ENCODE data around the gene CADM1. TPM values are rescaled to one million over a fixed set of nuclear protein-coding genes. Genes with fewer than 3 reads are reported as not detected.

CADM1 gene
- total and polyA plus RNA-seq, 10 of the 15 experiments (the other 5 are each of a cell fraction or from before 2014, with no cell fraction given) = 0.03 to 0.48 (median 0.15) TPM; not detected in 3

DNA sequence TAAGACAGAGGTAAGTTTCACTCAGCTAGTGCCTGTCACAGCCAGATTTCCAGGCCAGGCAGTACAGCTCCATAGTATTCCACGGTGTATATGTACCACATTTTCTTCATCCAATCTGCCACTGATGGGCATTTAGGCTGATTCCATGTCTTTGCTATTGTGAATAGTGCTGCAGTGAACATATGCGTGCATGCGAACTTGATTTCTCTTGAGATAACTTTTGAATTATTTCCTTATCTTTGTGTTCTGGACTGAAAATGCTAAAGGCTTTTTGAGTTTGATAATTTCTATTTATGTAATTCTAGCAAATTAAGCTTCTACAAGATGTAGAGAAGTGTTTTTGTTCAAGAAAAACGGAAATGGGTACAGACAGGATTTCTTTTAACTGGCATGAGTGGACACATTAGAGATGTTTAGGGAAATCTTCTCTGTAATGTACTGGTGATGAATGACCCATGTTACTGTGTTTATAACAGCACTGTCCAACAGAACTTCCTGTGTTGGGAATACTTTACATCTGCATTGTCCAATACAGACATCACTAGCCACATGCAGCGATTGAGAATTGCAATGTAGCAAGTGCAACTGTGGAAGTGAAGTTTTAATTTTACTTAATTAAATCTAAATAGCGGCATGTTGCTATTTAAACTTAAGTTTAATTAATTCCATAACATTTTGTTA lies 151.3 kb downstream of the CADM1 start:
- H3K27ac ChIP-seq (ENCODE audit: control insufficient read depth, insufficient read depth) = no peak overlapping the region
- no peak overlapping the region for H3K9ac ChIP-seq (ENCODE audit: control insufficient read depth, insufficient read depth, low read length)
- no peaks in the 10 kb centered on the region for H3K79me2 ChIP-seq (ENCODE audit: control insufficient read depth, insufficient read depth, low read length)
- intact Hi-C loops (cut with micrococcal nuclease; ENCODE audit: unreplicated experiment) (no loop called here), in situ Hi-C loops (cut with MboI) (no loop called here)
- FAIRE-seq = no peak
- no peak for DNase-seq (ENCODE audit: low read depth, low spot score)
- H3K4me3 ChIP-seq = no peak overlapping the region
- H2AFZ ChIP-seq (ENCODE audit: control insufficient read depth, low read depth, low read length) = no peak overlapping the region
- no peak for ATAC-seq
- SMC1A ChIA-PET (ENCODE audit: uncharacterized antibody, unreplicated experiment) = no interaction called here
- CTCF ChIA-PET = no interaction called here
- POLR2A ChIA-PET = no interaction called here
- no peaks in the 10 kb centered on the region; a peak in 1 of 4 replicates for H3K27me3 ChIP-seq (replicated peaks in 1 of 2; ENCODE audit: control insufficient read depth in 2 of 2, insufficient read depth in 2 of 2, low read length in 1 of 2)
- no TSS peak for BruUV-seq (replicated peaks)
- no peaks in the 10 kb centered on the region for H4K20me1 ChIP-seq (ENCODE audit: control insufficient read depth, insufficient read depth)
- no peaks in the 10 kb centered on the region for H3K36me3 ChIP-seq (ENCODE audit: control insufficient read depth in 2 of 2, insufficient read depth in 2 of 2, low read length in 1 of 2)
- no peaks in the 10 kb centered on the region for H3K4me1 ChIP-seq (ENCODE audit: control insufficient read depth, insufficient read depth, low read length)
- 54% methylated on average over 6 of the region's 6 CpGs for WGBS (ENCODE audit: insufficient coverage, insufficient replicate concordance, low lambda C conversion rate, missing lambda C conversion rate)
- H3K9me3 ChIP-seq (replicated peaks; ENCODE audit: control insufficient read depth, insufficient read depth, low read length) = no peaks in the 10 kb centered on the region
- H3K4me2 ChIP-seq (ENCODE audit: control insufficient read depth, insufficient read depth) = no peak overlapping the region
- RAD21 ChIA-PET (ENCODE audit: unreplicated experiment) = no interaction called here
- TF ChIP-seq BMI1 (IDR thresholded peaks at IDR 0.05; ENCODE audit: borderline replicate concordance) = no peak
- no peak for TF ChIP-seq TAF1 (IDR thresholded peaks at IDR 0.05; ENCODE audit: borderline replicate concordance, low read depth, low read length)
- no peak for TF ChIP-seq BCLAF1 (IDR thresholded peaks at IDR 0.05)
- TF ChIP-seq EED (IDR thresholded peaks at IDR 0.05; ENCODE audit: low read depth) = no peak
